ENCODE results near the gene SLA2. TPM values are rescaled to one million over a fixed set of nuclear protein-coding genes. Genes with fewer than 3 reads are reported as not detected.
"Not testable (repeated sequence)": the region's sequence is repeated elsewhere in the genome, so short reads cannot be mapped to it uniquely, and the experiment has no call there.

Gene SLA2
- total RNA-seq, 1 donor from 2014 or later, result 0.67 TPM

GRCh38 chr20:36620917-36621316 is 25.1 kb downstream of the SLA2 start:
- ChIA-PET CTCF (no interaction called here), POLR2A (no interaction called here)
- ATAC-seq (ENCODE audit: low read depth) (no peak), DNase-seq (no peak)
- Mint-ChIP-seq H3K4me3 (no peak overlapping the region), H3K9me3 (no peaks in the 10 kb centered on the region), H3K27me3 (no peaks in the 10 kb centered on the region), H3K27ac (no peak overlapping the region), H3K4me1 (no peaks in the 10 kb centered on the region), H3K36me3 (ENCODE audit: low read depth) (peaks cover 4% of the 10 kb centered on the region)
- intact Hi-C loops (cut with micrococcal nuclease), result no loop called here
- no peak for TF ChIP-seq CTCF (IDR thresholded peaks at IDR 0.05)

GRCh38 chr20:36614781-36615557 is 31.0 kb downstream of the SLA2 start:
- ATAC-seq (ENCODE audit: low read depth) (no peak), DNase-seq (no peak)
- no peak for TF ChIP-seq CTCF (IDR thresholded peaks at IDR 0.05)
- peaks cover 53% of the 10 kb centered on the region for H3K36me3 Mint-ChIP-seq (ENCODE audit: low read depth)
- no peak overlapping the region for H3K4me3 Mint-ChIP-seq
- ChIA-PET CTCF (interaction anchor here (1.0 kb wide), 1 partner anchor 9 kb away, joined by 3 read pairs; no protein-coding TSS in a partner anchor), POLR2A (no interaction called here)
- H3K9me3 Mint-ChIP-seq, result no peaks in the 10 kb centered on the region
- intact Hi-C loops (cut with micrococcal nuclease), result no loop called here
- H3K4me1 Mint-ChIP-seq, result no peaks in the 10 kb centered on the region
- no peaks in the 10 kb centered on the region for H3K27me3 Mint-ChIP-seq
- no peak overlapping the region for H3K27ac Mint-ChIP-seq

- Mint-ChIP-seq H3K27ac (no peak overlapping the region), H3K36me3 (ENCODE audit: low read depth) (peaks cover 62% of the 10 kb centered on the region)
- POLR2A ChIA-PET, result interaction anchor here (0.6 kb wide), 1 partner anchor 270 kb away, joined by 4 read pairs; no protein-coding TSS in a partner anchor
Measured at GRCh38 chr20:36613974-36614373, 32.0 kb downstream of the SLA2 start.

GRCh38 chr20:36611625-36612024 is 34.4 kb downstream of the SLA2 start:
- ATAC-seq (ENCODE audit: low read depth) (no peak), DNase-seq (no peak)
- Mint-ChIP-seq H3K36me3 (ENCODE audit: low read depth) (peaks cover 80% of the 10 kb centered on the region), H3K4me1 (peaks cover 14% of the 10 kb centered on the region), H3K27me3 (no peaks in the 10 kb centered on the region), H3K4me3 (no peak overlapping the region), H3K27ac (no peak overlapping the region), H3K9me3 (no peaks in the 10 kb centered on the region)
- POLR2A ChIA-PET, result no interaction called here
- intact Hi-C loops (cut with micrococcal nuclease), result loop anchor here (1.0 to 2.0 kb wide), 3 partner anchors 143 to 276 kb away; a partner anchor contains a TSS
- CTCF ChIA-PET, result interaction anchor here (0.6 to 2.2 kb wide), 5 partner anchors 50 to 562 kb away, joined by 3 to 17 read pairs (median 4); no protein-coding TSS in a partner anchor
- TF ChIP-seq CTCF (IDR thresholded peaks at IDR 0.05), result no peak

More at GRCh38 chr20:36613974-36614373, 32.0 kb downstream of the SLA2 start:
- no peaks in the 10 kb centered on the region for H3K27me3 Mint-ChIP-seq
- no peaks in the 10 kb centered on the region for H3K9me3 Mint-ChIP-seq
- no peaks in the 10 kb centered on the region for H3K4me1 Mint-ChIP-seq
- no peak for ATAC-seq (ENCODE audit: low read depth)
- intact Hi-C loops (cut with micrococcal nuclease), result loop anchor here (2.0 kb wide), 1 partner anchor 249 kb away; a partner anchor contains a TSS
- CTCF ChIA-PET, result interaction anchor here (1.0 to 1.9 kb wide), 3 partner anchors 10 to 270 kb away, joined by 3 to 6 read pairs (median 3); no protein-coding TSS in a partner anchor
- no peak for DNase-seq
- H3K4me3 Mint-ChIP-seq, result no peak overlapping the region
- TF ChIP-seq CTCF (IDR thresholded peaks at IDR 0.05), result no peak

- DNase-seq; H3K27ac Mint-ChIP-seq; H3K27me3 Mint-ChIP-seq; CTCF ChIA-PET; H3K4me3 Mint-ChIP-seq; ATAC-seq (ENCODE audit: low read depth); H3K9me3 Mint-ChIP-seq: not testable (repeated sequence)
- POLR2A ChIA-PET, result interaction anchor here (0.6 to 0.7 kb wide), 3 partner anchors 37 to 255 kb away, joined by 6 to 8 read pairs (median 7); a partner anchor contains a TSS
- Mint-ChIP-seq H3K4me1 (peaks cover 40% of the 10 kb centered on the region), H3K36me3 (ENCODE audit: low read depth) (peaks cover 66% of the 10 kb centered on the region)
- intact Hi-C loops (cut with micrococcal nuclease), result loop anchor here (10.0 kb wide), 1 partner anchor 654 kb away; the partner anchor contains the start of gene SCAND1
Measured at GRCh38 chr20:36608388-36608728, 37.6 kb downstream of the SLA2 start.
